Activated CD4-positive, alpha-beta T cell treated with anti-CD3 and anti-CD28 coated beads for 24 hours (primary cell): ENCODE data around the gene RXRA.

ENCODE experiments used
- DNase-seq, 2 donors: peaks; one replicate each; pipeline ENCODE4 v3.0.0-alpha.2; 2020; ENCODE audit warnings: low read depth in 2 of 2

Gene RXRA

DNA sequence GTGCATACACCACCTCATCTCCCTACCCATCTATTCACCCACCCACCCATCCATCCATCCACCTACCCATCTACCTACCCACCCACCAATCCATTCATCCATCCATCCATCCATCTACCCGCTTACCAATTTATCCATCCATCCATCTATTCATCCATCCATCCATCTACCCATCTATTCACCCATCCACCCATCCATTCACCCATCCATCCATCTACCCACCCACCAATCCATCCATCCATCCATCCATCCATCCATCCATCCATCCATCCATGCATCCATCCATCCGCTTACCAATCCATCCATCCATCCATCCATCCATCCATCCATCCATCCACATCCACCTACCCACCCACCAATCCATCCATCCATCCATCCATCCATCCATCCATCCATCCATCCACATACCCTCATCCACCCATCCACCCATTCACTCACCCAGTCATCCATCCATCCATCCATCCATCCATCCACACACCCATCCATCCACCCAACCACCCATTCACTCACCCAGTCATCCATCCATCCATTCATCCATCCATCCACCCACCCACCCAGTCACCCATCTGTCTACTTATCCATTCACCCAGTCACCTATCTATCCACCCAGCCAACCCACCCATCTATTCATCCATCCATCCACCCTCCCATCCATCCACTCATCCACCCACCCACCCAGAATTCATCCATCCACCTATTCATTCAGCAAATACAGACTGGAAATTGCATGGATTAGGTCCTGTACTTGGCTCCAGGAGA lies 125.6 kb downstream of the RXRA start:
- DNase-seq, result no peak

DNA sequence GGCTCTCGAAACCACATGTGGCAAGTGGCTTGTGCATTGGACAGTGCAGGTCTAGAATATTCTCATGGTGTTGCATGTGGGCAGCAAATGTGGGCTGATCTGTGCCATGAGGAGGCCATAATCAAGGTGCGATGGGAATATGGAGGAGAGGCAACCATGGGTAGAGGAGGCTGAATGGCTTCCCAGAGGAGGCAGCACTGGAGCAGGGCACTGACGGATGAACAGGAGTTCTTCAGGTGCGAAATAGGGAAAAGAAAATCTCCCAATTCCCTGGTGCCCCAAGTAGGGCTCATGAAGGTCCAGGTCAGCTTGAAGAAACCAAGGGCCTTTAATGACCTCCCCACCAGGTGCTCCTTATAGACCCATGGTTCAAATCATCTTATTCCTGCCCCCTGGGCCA lies 126.5 kb downstream of the RXRA start:
- no peak for DNase-seq

GRCh38 chr9:134453776-134454475 lies 127.7 kb downstream of the RXRA start:
- no peak for DNase-seq

DNA sequence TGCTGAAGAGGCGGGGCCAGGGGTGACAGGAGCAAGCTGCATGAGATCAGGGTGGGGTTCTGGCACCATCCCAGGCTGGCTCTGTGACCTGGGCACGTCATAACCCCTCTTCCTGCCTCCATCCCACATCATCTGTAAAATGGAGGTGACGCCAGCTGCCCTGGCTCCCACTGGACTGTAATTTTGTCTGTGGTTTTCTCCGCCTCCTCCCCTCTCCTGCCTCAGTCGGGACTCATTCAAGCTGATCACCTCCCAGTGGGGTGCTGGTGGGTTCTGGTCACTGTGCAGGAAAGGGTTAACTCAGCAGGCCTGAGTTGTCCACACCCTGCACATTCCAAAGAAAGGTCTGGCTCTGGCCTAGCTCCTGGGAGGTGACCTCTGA lies 128.2 kb downstream of the RXRA start:
- no peak for DNase-seq

GRCh38 chr9:134455021-134455471 lies 128.8 kb downstream of the RXRA start:
- no peak for DNase-seq

- no peak for DNase-seq
Observed at GRCh38 chr9:134455537-134455933, 129.3 kb downstream of the RXRA start.

- peak; percentile 33 to 48 for DNase-seq
Observed at GRCh38 chr9:134455934-134456755, 129.9 kb downstream of the RXRA start.

DNA sequence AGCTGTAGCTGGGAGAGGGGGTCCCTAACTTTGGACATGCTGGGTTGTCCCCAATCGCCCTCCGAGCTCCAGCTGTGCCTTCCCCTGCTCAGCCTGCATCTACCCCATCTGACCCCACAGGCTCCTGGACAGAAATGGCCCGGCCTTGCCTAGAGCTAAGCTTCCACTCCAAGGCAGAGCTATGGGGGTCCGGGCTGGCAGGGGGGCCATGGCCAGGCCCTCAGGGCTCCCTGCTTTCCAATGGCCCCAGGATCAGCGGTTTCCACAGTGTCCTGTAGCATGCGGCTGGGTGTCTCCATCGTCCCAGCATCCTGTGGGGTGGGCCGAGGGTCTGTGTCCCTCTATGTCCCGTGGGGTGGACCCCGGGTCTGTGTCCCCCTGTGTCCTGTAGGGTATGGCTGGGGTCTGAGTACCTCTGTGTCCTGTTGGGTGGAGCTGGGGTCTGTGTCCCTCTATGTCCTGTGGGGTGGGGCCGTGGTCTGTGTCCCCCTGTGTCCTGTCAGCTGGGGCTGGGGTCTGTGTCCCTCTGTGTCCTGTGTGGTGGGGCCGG lies 130.6 kb downstream of the RXRA start:
- DNase-seq, result no peak

DNA sequence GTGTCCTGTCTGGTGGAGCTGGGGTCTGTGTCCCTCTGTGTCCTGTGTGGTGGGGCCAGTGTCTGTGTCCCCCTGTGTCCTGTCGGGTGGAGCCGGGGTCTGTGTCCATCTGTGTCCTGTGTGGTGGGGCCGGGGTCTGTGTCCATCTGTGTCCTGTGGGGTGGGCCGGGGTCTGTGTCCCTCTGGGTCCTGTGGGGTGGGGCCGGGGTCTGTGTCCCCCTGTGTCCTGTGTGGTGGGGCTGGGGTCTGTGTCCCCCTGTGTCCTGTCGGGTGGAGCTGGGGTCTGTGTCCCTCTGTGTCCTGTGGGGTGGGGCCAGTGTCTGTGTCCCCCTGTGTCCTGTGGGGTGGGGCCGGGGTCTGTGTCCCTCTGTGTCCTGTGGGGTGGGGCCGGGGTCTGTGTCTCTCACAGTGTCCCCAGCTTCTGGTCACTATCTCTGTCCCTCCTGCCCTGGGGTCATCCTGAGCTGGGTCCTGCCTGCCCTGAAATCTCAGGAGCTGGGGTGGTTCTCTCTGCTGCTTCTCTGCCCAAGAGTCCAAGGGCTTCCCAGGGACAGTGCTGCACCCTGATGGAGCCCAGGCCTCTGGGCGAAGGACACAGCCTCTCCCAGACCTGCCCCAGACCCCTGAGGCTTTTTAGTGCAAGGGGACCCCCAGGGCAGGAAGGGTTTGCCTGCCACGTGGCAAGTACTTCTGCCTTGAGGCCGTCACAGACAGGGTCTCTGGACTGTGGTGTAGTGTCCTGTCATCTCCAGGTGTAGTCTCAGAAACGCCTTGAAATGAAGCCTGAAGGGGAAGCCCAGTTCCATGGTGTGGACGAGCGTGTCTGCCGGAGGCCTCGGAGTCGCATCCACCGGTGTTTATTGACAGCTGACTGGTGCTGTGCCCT lies 131.3 kb downstream of the RXRA start:
- no peak for DNase-seq

DNA sequence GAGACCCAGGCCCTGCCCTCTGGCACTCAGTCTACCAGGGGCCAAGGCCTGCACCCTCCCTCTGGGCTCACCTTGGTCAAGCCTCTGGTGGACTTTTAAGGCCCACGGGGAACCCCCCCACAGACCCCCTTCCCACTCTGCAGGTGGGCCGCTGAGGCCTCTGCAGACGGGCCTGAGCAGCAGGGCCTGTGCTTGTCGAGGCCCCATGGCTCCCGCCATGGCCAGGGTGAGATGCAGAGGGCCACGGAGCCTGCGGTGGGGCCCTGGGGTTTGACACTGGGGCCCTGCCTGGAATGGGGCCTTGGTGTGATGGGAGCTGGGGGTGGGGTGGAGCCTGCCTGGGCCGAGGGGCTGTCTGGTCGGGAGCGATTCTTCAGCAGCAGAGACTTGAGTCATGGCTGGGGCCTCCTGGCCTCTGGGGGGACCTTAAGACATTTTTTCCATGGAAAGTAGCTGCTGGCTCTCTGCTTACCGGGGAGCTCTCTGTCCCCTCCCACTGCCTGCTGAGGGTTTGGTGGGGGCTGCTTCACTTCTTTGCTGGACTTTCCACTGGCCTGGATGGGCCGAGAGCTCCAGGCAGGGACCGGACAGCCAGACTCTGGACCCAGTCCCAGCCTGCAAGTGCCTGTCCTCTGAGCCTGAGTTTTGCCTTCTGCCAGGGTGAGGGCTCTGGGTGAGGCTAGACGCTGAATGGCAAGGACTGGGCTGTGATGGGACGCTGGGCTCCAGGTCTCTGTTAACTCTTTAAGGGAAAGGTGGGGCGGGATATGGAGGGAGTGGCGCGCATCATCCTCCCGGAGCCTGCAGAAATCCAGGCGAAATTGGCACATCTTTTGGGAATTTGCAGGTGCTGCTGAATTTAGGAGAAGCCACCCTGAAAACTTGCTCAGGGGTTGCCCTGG lies 132.2 kb downstream of the RXRA start:
- no peak for DNase-seq

DNA sequence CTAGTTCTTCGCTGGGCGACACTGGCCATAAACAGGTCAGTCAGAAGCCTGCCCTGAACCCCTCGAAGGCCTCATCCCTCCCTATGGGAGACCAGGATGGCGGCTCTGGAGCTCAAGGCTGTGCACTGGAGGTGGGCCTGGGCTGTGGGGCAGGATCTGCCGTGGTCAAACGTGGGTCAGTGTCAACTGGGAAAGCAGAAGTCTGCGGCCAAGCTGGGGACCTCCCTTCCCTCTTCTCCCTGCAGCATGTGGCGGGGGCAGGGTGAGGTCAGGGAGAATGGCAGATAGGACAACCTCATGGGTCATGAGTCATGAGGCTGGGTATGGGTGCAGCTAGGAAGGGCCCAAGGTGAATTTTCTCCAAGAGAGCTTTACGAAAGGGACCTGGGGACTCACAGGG lies 132.9 kb downstream of the RXRA start:
- DNase-seq, result no peak

- DNase-seq, result no peak
Observed at GRCh38 chr9:134459573-134459972, 133.3 kb downstream of the RXRA start.

DNA sequence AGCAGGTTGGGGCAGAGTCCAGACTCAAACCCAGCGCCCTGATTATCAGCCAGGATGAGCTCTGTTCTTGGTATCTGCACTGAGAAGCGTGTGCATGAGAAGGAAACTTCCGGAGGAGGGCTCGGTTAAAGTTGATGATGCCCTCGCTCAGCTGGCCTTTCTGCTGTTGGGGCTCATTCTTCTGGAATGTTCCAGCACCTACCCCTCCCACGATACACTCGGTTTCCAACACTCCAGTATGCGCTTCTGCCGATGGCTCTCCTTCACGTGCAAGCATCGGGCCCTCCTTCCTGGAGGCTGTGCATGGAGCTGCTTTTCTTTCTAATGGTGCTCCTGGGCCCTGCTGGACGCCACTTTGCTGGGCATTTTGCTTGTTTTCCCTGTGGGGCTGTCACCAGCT lies 134.0 kb downstream of the RXRA start:
- no peak for DNase-seq

DNA sequence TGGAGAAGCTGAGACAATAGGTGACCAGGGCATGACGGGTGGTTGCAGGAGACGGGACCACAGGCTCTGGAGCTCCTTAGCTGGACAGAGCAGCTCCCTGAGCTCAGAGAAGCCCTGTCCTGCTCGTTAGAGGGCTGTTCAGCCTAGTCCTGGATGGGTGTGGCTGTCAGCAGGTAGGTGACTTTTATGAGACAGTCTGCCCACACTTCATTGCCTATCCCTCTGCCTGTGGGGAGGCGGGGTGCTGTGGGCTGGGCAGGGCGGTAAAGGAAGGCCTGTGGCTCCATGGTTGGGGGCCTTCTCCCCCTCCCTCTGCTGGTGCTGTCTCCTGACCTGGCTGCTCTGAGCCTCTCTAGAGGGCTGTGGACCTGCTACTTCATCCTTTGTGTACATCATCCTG lies 134.6 kb downstream of the RXRA start:
- no peak for DNase-seq

DNA sequence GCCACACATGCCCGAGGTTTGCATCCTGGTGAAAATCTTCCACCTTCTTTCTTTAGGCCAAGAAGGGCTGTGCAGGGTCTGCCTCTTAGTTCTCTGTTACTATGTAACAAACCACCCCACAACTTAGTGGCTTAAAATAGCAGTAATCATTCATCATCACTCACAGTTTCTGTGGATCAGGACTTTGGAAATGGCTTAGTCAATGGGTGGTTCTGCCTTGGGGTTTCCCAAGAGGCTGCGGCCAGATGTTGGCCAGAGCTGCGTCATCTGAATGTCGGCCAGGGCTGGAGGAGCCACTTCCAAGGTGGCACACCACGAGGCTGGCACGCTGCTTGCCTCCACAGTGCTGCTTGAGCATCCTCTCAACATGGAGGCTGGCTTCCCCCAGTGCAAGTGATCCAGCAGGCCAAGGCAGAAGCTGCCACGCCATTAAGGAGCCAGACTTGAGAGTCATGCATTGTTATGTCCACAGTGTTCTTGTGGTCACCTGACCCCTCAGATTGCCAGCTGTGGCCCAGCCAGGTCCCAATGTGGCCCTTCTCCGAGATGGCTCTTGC lies 135.2 kb downstream of the RXRA start:
- DNase-seq, result no peak

GRCh38 chr9:134462318-134462717 lies 136.1 kb downstream of the RXRA start:
- no peak for DNase-seq

GRCh38 chr9:134463280-134463679 lies 137.0 kb downstream of the RXRA start:
- no peak for DNase-seq

DNA sequence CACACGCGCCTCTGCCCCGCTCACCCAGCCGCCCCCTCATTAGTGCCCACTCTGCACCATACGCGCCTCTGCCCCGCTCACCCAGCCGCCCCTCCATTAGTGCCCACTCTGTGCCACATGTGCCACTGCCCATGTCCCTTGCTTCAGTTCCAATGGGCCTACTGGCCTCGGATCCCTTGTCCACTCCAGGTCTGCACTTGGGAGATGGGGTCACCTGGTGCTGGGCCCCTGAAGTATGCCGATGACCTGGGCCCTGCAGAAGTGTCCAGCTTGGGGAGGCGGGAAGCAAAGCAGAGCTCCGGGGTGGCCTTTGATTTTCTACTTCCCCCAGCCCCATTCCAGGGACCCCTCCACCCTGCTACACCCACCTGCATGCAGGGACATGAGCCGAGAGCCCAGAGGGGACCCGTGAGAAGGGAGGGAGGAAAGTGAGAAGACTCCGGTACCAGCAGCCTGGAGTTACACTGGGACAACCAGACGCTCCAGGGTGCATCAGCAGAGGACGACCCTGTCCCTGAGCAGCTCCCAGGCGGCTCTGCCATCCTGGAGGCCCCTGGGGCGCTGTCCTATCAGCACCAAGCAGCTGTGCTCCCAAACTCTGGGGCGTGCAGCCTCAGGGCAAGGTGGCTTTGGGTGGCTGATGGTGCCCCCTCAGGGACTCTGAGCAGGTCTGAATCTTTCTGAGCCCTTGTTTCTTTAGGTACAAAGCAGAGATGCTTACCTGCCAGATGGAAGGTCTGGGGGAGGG lies 140.8 kb downstream of the RXRA start:
- no peak for DNase-seq

GRCh38 chr9:134468358-134468757 lies 142.1 kb downstream of the RXRA start:
- DNase-seq, result no peak
